ENCODE measurements around the gene MAP3K4.

DNA sequence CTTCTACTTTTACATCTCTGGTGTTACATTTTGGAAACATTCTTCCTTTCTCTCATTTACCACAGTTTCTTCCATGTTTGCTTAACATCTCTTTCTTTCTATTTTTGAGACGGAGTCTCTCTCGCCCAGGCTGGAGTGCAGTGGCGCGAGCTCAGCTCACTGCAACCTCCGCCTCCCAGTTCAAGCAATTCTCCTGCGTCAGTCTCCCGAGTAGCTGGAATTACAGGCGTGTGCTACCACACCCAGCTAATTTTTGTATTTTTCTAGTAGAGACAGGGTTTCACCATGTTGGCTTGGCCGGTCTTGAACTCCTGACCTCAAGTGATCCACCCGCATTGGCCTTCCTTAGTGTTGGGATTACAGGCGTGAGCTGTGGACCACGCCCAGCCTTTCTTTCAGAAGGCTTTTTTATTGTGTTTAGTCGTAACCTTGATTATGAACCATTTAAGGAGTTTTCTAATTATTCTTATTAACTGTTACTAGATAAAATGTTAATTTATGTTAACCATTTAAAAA, 27.8 kb downstream of the MAP3K4 start:
- TF ChIP-seq, protein P1, sequence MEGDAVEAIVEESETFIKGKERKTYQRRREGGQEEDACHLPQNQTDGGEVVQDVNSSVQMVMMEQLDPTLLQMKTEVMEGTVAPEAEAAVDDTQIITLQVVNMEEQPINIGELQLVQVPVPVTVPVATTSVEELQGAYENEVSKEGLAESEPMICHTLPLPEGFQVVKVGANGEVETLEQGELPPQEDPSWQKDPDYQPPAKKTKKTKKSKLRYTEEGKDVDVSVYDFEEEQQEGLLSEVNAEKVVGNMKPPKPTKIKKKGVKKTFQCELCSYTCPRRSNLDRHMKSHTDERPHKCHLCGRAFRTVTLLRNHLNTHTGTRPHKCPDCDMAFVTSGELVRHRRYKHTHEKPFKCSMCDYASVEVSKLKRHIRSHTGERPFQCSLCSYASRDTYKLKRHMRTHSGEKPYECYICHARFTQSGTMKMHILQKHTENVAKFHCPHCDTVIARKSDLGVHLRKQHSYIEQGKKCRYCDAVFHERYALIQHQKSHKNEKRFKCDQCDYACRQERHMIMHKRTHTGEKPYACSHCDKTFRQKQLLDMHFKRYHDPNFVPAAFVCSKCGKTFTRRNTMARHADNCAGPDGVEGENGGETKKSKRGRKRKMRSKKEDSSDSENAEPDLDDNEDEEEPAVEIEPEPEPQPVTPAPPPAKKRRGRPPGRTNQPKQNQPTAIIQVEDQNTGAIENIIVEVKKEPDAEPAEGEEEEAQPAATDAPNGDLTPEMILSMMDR (IDR thresholded peaks at IDR 0.05; ENCODE audit: borderline replicate concordance, extremely low read depth, low read length, poor library complexity, severe bottlenecking), result no peak
- no peak for TF ChIP-seq EZH2 (IDR thresholded peaks at IDR 0.05; ENCODE audit: borderline replicate concordance, low read depth, low read length, severe bottlenecking)

All from DND-41 (cell line).